ENCODE results near the gene CELF2.

DNA sequence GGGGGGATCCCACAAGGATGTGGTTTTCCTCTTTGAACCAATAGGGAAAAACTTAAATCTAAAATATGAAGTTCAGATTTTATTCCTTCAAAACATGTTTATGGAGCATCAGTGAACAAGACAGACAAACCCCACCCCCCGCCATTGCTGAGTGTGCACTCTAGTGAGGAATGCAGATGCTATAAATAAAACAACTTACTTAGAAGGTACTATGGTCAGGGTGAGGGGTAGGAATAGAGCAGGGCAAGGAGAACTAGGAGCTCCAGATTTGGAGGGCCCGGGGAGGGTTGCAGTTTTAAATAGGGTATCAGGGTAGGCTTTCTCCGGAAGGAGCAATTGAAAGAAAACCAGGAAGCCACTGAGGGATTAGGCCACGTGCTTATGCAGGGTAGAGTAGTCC, 47.9 kb downstream of the CELF2 start:
- TF ChIP-seq POLR2A (IDR thresholded peaks at IDR 0.05) (no peak), POLR2AphosphoS5 (IDR thresholded peaks at IDR 0.05) (no peak)
- TF ChIP-seq, protein P1, sequence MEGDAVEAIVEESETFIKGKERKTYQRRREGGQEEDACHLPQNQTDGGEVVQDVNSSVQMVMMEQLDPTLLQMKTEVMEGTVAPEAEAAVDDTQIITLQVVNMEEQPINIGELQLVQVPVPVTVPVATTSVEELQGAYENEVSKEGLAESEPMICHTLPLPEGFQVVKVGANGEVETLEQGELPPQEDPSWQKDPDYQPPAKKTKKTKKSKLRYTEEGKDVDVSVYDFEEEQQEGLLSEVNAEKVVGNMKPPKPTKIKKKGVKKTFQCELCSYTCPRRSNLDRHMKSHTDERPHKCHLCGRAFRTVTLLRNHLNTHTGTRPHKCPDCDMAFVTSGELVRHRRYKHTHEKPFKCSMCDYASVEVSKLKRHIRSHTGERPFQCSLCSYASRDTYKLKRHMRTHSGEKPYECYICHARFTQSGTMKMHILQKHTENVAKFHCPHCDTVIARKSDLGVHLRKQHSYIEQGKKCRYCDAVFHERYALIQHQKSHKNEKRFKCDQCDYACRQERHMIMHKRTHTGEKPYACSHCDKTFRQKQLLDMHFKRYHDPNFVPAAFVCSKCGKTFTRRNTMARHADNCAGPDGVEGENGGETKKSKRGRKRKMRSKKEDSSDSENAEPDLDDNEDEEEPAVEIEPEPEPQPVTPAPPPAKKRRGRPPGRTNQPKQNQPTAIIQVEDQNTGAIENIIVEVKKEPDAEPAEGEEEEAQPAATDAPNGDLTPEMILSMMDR (IDR thresholded peaks at IDR 0.05 in 8 of 11, conservative IDR thresholded peaks at IDR 0.05 in 3 of 11): no peak

Measured in spleen (tissue), 7 donors.